ENCODE measurements around the gene DAB1.
"Not testable (repeated sequence)": the region's sequence is repeated elsewhere in the genome, so short reads cannot be mapped to it uniquely, and the experiment has no call there.

DAB1 gene

GRCh38 chr1:57360846-57361407 lies 62.9 kb downstream of the DAB1 start:
- DNase-seq (ENCODE audit: low spot score) = no peak

DNA sequence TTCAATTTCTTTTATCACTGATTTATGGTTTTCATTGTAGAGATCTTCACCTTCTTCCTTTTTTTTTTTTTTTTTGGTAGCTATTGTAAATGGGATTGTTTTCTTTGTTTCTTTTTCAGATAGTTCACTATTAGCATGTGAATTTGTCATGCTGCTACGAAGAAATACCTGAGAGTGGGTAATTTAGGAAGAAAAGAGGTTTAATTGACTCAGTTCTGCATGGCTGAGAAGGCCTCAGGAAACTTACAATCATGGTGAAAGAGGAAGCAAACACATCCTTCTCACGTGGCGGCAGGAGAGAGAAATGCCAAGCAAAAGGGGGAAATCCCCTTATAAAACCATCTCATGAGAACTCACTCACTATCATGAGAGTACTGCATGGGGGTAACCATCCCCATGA lies 66.4 kb downstream of the DAB1 start:
- DNase-seq (ENCODE audit: low spot score) = no peak

GRCh38 chr1:57353654-57354053 lies 70.2 kb downstream of the DAB1 start:
- no peak for DNase-seq (ENCODE audit: low spot score)

DNA sequence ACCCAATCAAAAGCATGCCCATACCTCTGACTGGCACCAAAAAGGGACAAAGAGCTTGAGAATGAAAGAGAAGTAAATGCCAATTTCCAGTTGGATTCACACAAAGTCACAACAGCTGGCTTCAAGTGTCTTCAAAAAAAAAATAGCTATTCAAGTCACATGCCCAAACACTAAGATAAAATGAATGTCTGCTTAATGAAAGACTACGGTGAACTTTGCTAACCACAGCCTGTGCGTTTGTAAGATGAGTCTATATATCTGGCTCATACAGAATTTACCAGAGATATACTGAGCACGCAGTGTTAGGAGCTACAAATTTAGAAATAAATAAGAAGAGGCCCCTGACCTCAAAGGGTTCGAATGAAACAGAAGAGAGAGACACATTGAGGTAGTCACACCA lies 73.2 kb downstream of the DAB1 start:
- no peak for DNase-seq (ENCODE audit: low spot score)

GRCh38 chr1:57348921-57349320 lies 74.9 kb downstream of the DAB1 start:
- DNase-seq (ENCODE audit: low spot score) = no peak

DNA sequence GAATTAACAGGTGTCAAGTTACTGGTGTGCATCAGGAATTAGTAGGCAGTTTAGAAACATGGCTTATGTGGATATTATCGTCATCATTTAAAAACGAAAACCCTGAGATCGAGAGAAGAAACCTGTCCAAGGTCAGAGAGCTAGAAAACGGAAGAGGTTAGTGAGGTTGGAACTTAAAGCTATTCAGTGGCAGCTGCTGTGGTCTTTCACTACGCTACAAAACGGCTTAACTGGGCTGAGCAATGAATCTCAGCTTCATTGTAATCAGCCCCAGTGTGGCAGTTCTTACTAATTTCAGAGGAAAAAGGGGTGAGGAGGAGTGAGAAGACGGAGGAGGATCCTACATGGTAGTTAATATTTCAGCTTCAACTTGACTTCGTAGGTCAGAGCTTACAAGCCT lies 77.9 kb downstream of the DAB1 start:
- DNase-seq (ENCODE audit: low spot score) = no peak

DNA sequence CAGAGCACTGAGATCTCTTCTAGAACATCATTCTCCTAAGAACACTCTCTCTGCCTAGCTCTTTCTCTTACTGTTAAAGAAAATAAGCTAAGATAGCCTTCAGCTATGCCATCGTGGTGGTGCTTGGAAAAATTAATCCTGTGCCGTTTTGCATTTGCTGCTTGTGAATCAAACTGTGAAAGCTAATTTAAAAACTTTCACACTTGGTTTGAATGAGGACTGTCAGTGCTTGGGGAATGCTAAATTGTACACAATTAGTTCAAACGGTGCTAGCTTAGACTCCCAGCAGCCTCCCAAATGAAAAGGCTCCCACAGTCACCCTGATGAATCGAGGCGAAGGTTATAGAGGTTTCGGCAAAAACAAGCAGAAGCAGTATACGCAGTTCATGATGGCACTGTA lies 79.6 kb downstream of the DAB1 start:
- DNase-seq (ENCODE audit: low spot score) = no peak

DNA sequence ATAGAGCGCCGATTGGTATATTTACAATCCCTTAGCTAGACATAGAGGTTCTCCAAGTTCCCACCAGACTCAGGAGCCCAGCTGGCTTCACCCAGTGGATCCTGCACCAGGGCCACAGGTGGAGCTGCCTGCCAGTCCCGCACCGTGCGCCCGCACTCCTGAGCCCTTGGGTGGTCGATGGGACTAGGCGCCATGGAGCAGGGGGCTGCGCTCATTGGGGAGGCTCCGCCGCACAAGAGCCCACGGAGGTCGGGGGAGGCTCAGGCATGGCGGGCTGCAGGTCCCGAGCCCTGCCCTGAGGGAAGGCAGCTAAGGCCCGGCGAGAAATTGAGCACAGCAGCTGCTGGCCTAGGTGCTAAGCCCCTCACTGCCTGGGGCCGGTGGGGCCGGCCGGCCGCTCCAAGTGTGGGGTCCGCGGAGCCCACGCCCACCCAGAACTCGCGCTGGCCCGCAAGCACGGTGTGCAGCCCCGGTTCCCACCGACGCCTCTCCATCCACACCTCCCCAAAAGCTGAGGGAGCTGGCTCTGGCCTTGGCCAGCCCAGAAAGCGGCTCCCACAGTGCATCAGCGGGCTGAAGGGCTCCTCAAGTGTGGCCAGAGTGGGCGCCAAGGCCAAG lies 80.5 kb downstream of the DAB1 start:
- not testable (repeated sequence) for DNase-seq (ENCODE audit: low spot score)

GRCh38 chr1:57341721-57342120 lies 82.1 kb downstream of the DAB1 start:
- DNase-seq (ENCODE audit: low spot score) = no peak

- no peak for DNase-seq (ENCODE audit: low spot score)
These were observed 83.4 kb downstream of the DAB1 start for GRCh38 chr1:57340334-57341070.

GRCh38 chr1:57337623-57338022 lies 86.2 kb downstream of the DAB1 start:
- DNase-seq (ENCODE audit: low spot score) = no peak

DNA sequence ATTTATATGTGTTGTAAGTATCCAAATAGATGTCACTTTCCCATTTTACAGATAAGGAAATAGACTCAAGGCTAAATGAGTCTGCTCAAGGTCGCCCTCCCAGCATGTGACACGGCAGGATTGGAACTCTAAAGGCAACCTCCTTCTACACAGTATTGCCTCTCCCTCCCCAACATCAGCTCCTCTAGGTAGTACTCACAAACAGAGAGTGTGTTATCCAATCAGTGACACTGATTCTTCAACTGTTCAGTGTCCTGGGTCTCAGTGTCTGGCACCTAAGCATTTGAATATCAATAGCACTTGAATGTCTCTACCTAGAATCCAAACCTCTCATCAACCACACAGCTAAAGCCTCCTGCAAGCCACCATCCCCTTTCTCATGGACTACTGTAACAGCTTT lies 87.1 kb downstream of the DAB1 start:
- DNase-seq (ENCODE audit: low spot score) = no peak

DNA sequence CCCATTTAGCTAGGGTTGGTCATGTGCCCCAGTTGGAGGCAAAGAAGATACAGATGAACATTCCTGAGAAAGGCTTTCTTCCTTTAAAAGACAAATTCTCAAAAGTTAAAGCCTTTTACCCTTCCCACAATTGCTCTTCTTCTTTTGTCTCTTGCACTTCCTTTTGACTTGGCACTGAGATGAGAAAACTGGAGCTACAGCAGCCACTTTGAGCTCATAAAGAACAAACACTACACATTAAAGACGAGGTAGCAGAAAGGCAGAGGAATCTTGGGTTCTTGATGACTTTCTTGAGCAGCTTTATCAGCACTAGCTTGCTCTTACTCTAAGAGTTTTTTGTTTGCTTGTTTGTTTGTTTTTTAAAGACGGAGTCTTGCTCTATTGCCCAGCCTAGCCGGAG lies 92.2 kb downstream of the DAB1 start:
- no peak for DNase-seq (ENCODE audit: low spot score)

- no peak for DNase-seq (ENCODE audit: low spot score)
These were observed 93.9 kb downstream of the DAB1 start for GRCh38 chr1:57329937-57330336.

- no peak for DNase-seq (ENCODE audit: low spot score)
These were observed 94.8 kb downstream of the DAB1 start for GRCh38 chr1:57329001-57329527.

GRCh38 chr1:57327946-57328345 lies 95.9 kb downstream of the DAB1 start:
- no peak for DNase-seq (ENCODE audit: low spot score)

GRCh38 chr1:57327336-57327735 lies 96.5 kb downstream of the DAB1 start:
- no peak for DNase-seq (ENCODE audit: low spot score)

- DNase-seq (ENCODE audit: low spot score) = no peak
These were observed 98.3 kb downstream of the DAB1 start for GRCh38 chr1:57325536-57325935.

GRCh38 chr1:57325117-57325516 lies 98.7 kb downstream of the DAB1 start:
- DNase-seq (ENCODE audit: low spot score) = no peak

DNA sequence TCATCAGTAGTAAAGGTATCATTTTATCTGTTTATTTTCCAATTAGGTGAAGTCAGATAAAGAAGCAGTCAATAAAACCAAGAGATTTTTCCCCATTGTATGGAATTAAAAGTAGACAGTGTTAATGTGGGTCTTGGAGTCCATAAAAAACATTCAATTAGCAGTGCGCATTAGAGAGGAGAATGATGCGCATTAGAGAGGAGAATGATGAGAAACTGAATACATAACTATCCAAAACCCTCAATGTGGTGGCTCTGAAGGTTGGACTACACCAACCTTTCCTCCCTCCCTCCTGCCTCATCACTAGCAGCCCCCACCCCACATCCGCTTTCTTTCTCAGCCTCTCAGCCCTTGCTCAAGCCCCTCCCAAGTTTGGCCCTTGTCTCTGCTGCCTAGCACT lies 99.5 kb downstream of the DAB1 start:
- no peak for DNase-seq (ENCODE audit: low spot score)

GRCh38 chr1:57321776-57322175 lies 102.1 kb downstream of the DAB1 start:
- DNase-seq (ENCODE audit: low spot score) = no peak

DNA sequence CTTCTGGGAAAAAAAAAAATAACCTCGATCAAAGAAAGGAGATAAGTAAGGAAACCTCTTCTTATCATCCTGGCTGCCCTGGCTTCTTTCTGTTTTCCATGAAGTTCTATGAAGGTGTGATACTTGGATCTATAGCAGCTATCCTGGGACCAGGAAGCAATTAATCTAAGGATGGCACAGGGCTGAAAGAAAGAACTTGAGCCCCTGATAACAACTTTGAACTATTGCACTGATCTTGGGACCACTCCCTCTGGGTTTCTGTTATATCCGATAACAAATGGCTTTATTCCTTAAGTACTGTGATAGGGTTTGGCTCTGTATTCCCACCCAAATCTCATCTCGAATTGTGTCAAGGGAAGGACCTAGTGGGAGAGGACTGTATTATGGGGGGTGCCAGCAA lies 104.1 kb downstream of the DAB1 start:
- no peak for DNase-seq (ENCODE audit: low spot score)

- no peak for DNase-seq (ENCODE audit: low spot score)
These were observed 104.7 kb downstream of the DAB1 start for GRCh38 chr1:57319165-57319564.
